HepG2 (cell line): ENCODE results near the gene ECHDC1. TPM values are rescaled to one million over a fixed set of nuclear protein-coding genes. Genes with fewer than 3 reads are reported as not detected.

ENCODE experiments used
- ADNP ChIP-seq: sonication (generic); formaldehyde crosslinking; IDR thresholded peaks from 2 replicates; pipeline ENCODE4 v1.4.0; 2020; ENCODE audit warnings: missing genetic modification reagents
- ATRX ChIP-seq: sonication (generic); formaldehyde crosslinking; IDR thresholded peaks from 2 replicates; pipeline ENCODE4 v1.4.0; 2020; ENCODE audit warnings: missing genetic modification reagents, borderline replicate concordance
- FOXP1 ChIP-seq, 2 experiments: fragments of 450-650 bp in 1 of 2; IDR thresholded peaks; 2 replicates each; pipeline ENCODE4 v1.6.1; 2017 to 2018; ENCODE audit warnings: antibody characterized with exemption in 1 of 2
- GZF1 ChIP-seq: sonication (generic); formaldehyde crosslinking; IDR thresholded peaks from 2 replicates; pipeline ENCODE4 v1.5.1; 2020; ENCODE audit warnings: mild to moderate bottlenecking, missing genetic modification reagents
- HDAC6 ChIP-seq: fragments of 200-600 bp; sonication (generic); IDR thresholded peaks from 2 replicates; pipeline ENCODE4 v1.7.0; 2017; ENCODE audit warnings: mild to moderate bottlenecking, antibody characterized with exemption, low read length, low read depth
- KLF6 ChIP-seq: IDR thresholded peaks from 2 replicates; pipeline ENCODE4 v1.8.0; 2016; ENCODE audit warnings: missing biosample characterization, missing genetic modification reagents
- RARA ChIP-seq: IDR thresholded peaks from 2 replicates; pipeline ENCODE4 v1.6.1; 2016; ENCODE audit warnings: missing genetic modification reagents, missing compliant biosample characterization
- RELA ChIP-seq: sonication (generic); formaldehyde crosslinking; IDR thresholded peaks from 2 replicates; pipeline ENCODE4 v1.4.0; 2020; ENCODE audit warnings: missing genetic modification reagents
- SKI ChIP-seq: fragments of 450-650 bp; IDR thresholded peaks from one replicate; pipeline ENCODE4 v1.6.1; 2018; ENCODE audit warnings: mild to moderate bottlenecking; ENCODE audit not compliant: partially characterized antibody
- XRCC5 ChIP-seq: fragments of 200-400 bp; formaldehyde crosslinking; optimal IDR thresholded peaks from 2 replicates; pipeline ENCODE3; 2017; ENCODE audit warnings: mild to moderate bottlenecking, low read length
- ZFYVE20 ChIP-seq: sonication (generic); formaldehyde crosslinking; IDR thresholded peaks from 2 replicates; pipeline ENCODE4 v1.8.0; 2023; ENCODE audit warnings: low read depth, mild to moderate bottlenecking, moderate library complexity, missing genetic modification reagents, borderline replicate concordance
- ZNF549 ChIP-seq: sonication (generic); formaldehyde crosslinking; IDR thresholded peaks from 2 replicates; pipeline ENCODE4 v1.5.0; 2020; ENCODE audit warnings: missing genetic modification reagents
- ZNF766 ChIP-seq: sonication (generic); formaldehyde crosslinking; IDR thresholded peaks from 2 replicates; pipeline ENCODE4 v1.5.0; 2020; ENCODE audit warnings: missing genetic modification reagents, borderline replicate concordance
- ZNF780A ChIP-seq: sonication (generic); formaldehyde crosslinking; IDR thresholded peaks from 2 replicates; pipeline ENCODE4 v1.8.0; 2022; ENCODE audit warnings: mild to moderate bottlenecking, missing genetic modification reagents, moderate library complexity
- polyA plus RNA-seq, 8 experiments: library from polyadenylated mRNA; depleted of rRNA in 3 of 8; stranded (reverse) in 7 of 8; unstranded in 1 of 8; fragments of >200 nt; fragmentation: Illumina TruSeq in 4 of 8; extraction: Trizol in 4 of 8; gene quantifications; 2 replicates each; pipeline versions ENCODE4 v1.2.1 to v1.2.3, GENCODE V29; 2011 to 2016; ENCODE audit warnings: low read depth in 4 of 8, missing spikeins in 1 of 8, mixed read lengths in 1 of 8; ENCODE audit not compliant: insufficient read depth in 1 of 8
- total RNA-seq, 5 experiments: library from RNA; depleted of rRNA; stranded (reverse); fragments of >200 nt; fragmentation: Illumina TruSeq; extraction: Trizol; gene quantifications; 2 replicates each; pipeline ENCODE4 v1.2.3, GENCODE V29; 2016; ENCODE audit warnings: low read depth in 1 of 5
- TF ChIP-seq, protein P1 (sequence below): sonication (generic); formaldehyde crosslinking; IDR thresholded peaks from 2 replicates; pipeline ENCODE4 v1.9.0; 2021; ENCODE audit warnings: mild to moderate bottlenecking, missing genetic modification reagents
- TF ChIP-seq, protein P2 (sequence below), 2 experiments: fragments of 450-650 bp in 1 of 2; sonication (generic) in 1 of 2; formaldehyde crosslinking; IDR thresholded peaks; 2 replicates each; pipeline versions ENCODE4 v1.5.0 to v1.8.0; 2020 to 2022; ENCODE audit warnings: mild to moderate bottlenecking in 1 of 2, missing genetic modification reagents in 1 of 2
- TF ChIP-seq, protein P3 (sequence below): IDR thresholded peaks from 2 replicates; pipeline ENCODE4 v1.6.1; 2018; ENCODE audit warnings: missing genetic modification reagents, mild to moderate bottlenecking, missing compliant biosample characterization
- TF ChIP-seq, protein P4 (sequence below): sonication (generic); formaldehyde crosslinking; IDR thresholded peaks from 2 replicates; pipeline ENCODE4 v1.4.0; 2020; ENCODE audit warnings: missing genetic modification reagents

Gene ECHDC1
- total and polyA plus RNA-seq, 2 of the 13 experiments (the other 11 are each of a cell fraction or from before 2014, with no cell fraction given), result 32.8 to 98.1 TPM

DNA sequence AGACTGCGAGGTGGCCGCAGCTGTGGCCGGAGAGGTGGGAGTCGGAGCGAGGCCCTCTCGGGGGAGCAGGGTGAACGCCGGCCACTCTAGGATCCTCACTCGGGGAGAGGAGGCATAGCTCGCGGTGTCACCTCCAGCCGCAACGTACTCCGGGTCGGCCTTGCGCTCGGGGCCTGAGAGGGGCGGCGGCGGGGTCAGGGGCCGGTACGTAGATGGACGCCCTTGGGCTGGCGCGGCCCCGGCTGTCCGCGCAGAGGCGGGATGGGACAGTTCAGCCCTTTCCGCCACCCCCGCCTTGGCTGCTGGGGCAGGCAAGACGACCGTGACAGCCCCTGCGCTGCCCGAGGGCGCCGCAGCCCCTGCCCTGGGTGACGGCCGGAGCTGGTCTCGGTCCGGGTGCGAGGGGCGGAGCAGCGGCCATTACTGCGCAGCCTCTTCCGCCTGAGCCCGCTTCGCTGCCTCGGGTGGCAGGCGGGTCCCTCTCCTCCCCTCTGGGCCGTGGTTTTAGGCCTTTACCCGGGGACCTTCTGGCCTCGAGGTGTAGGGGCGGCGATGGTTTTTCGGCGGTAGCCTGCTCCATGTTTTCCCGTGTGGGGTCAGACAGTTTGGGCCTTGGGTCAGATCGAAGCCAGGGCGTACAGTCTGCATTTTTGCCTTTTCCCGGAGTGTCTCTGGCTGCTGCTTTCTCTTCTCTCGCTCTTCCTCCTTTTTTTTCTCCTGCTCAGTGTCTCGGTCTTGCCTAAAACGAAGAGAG lies 76.3 kb downstream of the ECHDC1 start (continued):
- TF ChIP-seq, protein P1, sequence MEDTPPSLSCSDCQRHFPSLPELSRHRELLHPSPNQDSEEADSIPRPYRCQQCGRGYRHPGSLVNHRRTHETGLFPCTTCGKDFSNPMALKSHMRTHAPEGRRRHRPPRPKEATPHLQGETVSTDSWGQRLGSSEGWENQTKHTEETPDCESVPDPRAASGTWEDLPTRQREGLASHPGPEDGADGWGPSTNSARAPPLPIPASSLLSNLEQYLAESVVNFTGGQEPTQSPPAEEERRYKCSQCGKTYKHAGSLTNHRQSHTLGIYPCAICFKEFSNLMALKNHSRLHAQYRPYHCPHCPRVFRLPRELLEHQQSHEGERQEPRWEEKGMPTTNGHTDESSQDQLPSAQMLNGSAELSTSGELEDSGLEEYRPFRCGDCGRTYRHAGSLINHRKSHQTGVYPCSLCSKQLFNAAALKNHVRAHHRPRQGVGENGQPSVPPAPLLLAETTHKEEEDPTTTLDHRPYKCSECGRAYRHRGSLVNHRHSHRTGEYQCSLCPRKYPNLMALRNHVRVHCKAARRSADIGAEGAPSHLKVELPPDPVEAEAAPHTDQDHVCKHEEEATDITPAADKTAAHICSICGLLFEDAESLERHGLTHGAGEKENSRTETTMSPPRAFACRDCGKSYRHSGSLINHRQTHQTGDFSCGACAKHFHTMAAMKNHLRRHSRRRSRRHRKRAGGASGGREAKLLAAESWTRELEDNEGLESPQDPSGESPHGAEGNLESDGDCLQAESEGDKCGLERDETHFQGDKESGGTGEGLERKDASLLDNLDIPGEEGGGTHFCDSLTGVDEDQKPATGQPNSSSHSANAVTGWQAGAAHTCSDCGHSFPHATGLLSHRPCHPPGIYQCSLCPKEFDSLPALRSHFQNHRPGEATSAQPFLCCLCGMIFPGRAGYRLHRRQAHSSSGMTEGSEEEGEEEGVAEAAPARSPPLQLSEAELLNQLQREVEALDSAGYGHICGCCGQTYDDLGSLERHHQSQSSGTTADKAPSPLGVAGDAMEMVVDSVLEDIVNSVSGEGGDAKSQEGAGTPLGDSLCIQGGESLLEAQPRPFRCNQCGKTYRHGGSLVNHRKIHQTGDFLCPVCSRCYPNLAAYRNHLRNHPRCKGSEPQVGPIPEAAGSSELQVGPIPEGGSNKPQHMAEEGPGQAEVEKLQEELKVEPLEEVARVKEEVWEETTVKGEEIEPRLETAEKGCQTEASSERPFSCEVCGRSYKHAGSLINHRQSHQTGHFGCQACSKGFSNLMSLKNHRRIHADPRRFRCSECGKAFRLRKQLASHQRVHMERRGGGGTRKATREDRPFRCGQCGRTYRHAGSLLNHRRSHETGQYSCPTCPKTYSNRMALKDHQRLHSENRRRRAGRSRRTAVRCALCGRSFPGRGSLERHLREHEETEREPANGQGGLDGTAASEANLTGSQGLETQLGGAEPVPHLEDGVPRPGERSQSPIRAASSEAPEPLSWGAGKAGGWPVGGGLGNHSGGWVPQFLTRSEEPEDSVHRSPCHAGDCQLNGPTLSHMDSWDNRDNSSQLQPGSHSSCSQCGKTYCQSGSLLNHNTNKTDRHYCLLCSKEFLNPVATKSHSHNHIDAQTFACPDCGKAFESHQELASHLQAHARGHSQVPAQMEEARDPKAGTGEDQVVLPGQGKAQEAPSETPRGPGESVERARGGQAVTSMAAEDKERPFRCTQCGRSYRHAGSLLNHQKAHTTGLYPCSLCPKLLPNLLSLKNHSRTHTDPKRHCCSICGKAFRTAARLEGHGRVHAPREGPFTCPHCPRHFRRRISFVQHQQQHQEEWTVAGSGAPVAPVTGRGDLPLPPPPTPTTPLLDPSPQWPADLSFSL (CRISPR knock-in tag), result no peak
- peak; percentile 32; the same call in 1 of the 2 replicates for TF ChIP-seq RARA (CRISPR knock-in tag)
- no peak for TF ChIP-seq HDAC6
- TF ChIP-seq ZNF766 (CRISPR knock-in tag), result no peak; the same call in 1 of the 2 replicates
- no peak for TF ChIP-seq ZNF549 (CRISPR knock-in tag)
- TF ChIP-seq KLF6 (CRISPR knock-in tag), result peak; percentile 84
- TF ChIP-seq, protein P2, sequence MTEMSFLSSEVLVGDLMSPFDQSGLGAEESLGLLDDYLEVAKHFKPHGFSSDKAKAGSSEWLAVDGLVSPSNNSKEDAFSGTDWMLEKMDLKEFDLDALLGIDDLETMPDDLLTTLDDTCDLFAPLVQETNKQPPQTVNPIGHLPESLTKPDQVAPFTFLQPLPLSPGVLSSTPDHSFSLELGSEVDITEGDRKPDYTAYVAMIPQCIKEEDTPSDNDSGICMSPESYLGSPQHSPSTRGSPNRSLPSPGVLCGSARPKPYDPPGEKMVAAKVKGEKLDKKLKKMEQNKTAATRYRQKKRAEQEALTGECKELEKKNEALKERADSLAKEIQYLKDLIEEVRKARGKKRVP (CRISPR knock-in tag; IDR thresholded peaks at IDR 0.05), result no peak; a peak in 1 of 4 replicates
- TF ChIP-seq ADNP (CRISPR knock-in tag), result no peak
- no peak for TF ChIP-seq XRCC5
- no peak for TF ChIP-seq SKI
- TF ChIP-seq ZFYVE20 (CRISPR knock-in tag), result 0 out of 2 replicates have a peak, but pooled peaks have one; percentile 65
- TF ChIP-seq RELA, result no peak
- TF ChIP-seq, protein P3, sequence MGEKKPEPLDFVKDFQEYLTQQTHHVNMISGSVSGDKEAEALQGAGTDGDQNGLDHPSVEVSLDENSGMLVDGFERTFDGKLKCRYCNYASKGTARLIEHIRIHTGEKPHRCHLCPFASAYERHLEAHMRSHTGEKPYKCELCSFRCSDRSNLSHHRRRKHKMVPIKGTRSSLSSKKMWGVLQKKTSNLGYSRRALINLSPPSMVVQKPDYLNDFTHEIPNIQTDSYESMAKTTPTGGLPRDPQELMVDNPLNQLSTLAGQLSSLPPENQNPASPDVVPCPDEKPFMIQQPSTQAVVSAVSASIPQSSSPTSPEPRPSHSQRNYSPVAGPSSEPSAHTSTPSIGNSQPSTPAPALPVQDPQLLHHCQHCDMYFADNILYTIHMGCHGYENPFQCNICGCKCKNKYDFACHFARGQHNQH, result peak; percentile 79
- no peak for TF ChIP-seq ZNF780A (CRISPR knock-in tag)
- TF ChIP-seq ATRX (CRISPR knock-in tag), result no peak; the same call in 1 of the 2 replicates
- TF ChIP-seq GZF1 (CRISPR knock-in tag), result 0 out of 2 replicates have a peak, but pooled peaks have one; percentile 64
- TF ChIP-seq, protein P4, sequence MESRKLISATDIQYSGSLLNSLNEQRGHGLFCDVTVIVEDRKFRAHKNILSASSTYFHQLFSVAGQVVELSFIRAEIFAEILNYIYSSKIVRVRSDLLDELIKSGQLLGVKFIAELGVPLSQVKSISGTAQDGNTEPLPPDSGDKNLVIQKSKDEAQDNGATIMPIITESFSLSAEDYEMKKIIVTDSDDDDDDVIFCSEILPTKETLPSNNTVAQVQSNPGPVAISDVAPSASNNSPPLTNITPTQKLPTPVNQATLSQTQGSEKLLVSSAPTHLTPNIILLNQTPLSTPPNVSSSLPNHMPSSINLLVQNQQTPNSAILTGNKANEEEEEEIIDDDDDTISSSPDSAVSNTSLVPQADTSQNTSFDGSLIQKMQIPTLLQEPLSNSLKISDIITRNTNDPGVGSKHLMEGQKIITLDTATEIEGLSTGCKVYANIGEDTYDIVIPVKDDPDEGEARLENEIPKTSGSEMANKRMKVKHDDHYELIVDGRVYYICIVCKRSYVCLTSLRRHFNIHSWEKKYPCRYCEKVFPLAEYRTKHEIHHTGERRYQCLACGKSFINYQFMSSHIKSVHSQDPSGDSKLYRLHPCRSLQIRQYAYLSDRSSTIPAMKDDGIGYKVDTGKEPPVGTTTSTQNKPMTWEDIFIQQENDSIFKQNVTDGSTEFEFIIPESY (CRISPR knock-in tag), result no peak
- TF ChIP-seq FOXP1 (IDR thresholded peaks at IDR 0.05), result no peak
- no peak for TF ChIP-seq FOXP1 (CRISPR knock-in tag; IDR thresholded peaks at IDR 0.05)
